ENCODE results near the gene AK3.

Gene AK3

DNA sequence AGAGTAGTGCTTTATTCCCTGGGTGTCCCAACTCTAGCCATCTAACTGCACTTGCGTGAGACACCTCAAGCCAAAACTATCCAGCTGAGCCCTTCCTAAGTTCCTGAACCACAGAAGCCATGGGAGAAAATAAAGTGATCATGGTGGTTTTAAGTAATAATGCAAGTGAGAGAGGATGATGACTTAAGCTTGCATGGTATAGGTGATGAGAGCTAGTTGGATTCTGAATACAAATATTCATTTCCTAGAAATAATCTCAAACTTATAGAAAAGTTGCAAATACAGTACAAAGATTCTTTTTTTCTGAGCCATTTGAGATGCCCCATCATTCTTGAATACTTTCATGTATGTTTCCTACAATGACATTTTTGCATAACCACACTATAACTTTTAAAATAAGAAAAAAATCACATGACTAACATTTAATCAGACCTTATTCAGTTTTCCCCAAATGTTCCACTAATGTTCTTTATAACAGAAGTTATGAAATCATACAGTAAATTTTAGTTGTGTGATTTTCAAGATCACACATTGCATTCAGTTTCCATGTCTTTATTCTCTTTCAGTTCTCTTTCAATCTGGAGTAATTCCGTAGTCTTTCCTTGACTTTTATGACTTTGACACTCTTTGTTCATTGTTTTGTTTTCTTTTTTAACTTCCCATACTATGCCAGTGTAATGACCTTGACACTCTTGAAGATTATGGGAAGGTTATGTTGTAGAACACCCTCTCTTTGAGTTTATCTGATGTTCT is 5.5 kb upstream of the AK3 start:
- DNase-seq = no peak

DNA sequence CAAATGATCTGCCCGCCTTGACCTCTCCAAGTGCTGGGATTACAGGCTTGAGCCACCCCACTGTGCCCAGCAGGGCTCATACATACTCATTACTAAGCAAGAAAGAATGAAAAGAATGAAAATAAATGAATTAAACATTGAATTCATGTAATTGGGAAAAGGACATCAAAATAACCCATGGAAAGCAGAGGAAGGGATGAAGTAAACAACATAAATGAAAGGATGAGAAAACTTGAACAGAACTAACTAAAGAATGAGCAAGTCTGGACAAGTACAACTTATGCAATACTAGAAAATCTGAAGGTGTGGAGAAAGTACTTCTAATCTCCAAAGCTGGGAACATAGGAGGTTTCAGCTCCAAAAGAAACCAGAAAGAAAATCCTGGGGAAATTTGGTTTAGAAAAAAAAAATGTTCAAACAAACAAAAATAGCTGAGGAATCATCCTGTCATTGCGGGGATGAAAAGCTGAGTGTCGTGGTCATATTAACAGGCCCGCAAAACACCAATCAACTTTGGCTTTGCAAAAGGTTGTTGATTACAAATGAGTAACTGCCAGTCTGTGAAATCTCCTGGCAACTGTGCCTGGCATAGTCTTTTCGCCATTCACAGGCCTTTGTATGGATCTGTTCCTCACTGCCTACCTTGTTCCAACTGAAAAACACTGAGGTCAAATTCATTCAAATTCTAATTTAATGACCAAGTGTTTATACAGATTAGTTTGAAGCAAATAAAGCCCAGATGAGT is 2.3 kb upstream of the AK3 start:
- DNase-seq = no peak

DNA sequence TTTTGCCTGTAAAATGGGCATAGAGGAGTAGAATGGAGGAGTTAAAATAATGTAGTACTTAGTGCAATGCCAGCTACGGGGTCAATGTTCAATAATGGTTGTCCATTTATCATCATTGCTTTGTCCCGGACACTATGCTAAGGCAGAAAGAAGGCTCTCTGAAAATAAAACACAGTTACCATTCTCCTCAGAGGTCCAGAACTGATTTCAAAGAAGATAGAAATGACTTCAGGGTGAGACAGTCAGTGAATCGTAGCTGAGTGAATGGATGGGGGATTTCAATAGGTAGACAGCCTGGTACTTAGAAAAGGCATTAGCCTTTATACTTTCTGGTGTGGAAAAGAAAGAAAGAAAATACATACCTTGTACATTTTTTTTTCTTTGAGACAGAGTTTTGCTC is 1.2 kb upstream of the AK3 start:
- no peak for DNase-seq

DNA sequence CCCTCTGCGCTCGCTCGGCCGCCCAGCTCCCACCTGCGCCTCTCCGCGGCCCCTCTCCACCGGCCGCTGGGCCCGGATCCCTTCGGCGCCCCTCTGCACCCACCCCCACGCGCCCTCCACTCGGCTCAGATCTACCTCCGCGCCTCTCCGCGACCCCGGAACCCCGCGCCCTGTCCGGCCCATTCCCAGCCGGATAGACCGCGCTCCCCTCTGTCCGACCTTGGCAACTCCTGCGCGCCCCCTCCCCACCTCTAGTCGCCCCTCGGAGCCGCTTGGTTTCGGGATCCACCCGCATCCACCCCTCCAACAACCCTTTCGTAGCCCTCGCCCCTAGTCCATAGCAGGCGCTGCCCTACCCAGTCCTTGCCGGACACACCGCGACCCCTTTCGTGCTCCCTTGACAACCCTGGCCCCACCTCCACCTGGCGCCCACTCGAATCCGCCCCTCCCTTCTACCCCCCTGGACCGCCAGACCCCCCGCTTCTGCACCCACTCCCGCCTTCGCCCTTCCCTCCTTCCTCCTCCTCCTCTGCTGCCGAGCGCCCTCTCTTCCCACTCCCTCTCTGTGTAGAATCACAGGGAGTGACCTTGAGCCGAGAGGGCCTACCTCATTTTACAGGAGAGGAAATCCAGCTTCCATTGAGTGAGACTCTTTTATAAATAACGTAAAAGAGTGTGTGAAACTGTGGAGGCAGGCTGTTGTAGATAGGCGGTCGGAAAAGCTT is 525 bp upstream of the AK3 start:
- peak in 1 of 4 experiments; percentile 30 for DNase-seq

DNA sequence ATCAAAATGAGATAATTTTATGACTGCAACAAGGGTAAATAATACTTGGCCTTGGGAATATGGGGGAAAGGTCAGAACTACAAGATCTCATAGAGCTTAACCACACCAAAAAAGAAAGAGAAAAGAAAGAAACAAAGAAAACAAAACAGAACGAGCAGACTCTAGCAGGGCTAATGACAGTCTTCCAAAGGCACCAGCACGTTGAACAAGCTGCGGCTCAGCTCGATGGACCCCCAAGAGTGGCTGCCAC is 689 bp downstream of the AK3 start:
- DNase-seq = no peak

DNA sequence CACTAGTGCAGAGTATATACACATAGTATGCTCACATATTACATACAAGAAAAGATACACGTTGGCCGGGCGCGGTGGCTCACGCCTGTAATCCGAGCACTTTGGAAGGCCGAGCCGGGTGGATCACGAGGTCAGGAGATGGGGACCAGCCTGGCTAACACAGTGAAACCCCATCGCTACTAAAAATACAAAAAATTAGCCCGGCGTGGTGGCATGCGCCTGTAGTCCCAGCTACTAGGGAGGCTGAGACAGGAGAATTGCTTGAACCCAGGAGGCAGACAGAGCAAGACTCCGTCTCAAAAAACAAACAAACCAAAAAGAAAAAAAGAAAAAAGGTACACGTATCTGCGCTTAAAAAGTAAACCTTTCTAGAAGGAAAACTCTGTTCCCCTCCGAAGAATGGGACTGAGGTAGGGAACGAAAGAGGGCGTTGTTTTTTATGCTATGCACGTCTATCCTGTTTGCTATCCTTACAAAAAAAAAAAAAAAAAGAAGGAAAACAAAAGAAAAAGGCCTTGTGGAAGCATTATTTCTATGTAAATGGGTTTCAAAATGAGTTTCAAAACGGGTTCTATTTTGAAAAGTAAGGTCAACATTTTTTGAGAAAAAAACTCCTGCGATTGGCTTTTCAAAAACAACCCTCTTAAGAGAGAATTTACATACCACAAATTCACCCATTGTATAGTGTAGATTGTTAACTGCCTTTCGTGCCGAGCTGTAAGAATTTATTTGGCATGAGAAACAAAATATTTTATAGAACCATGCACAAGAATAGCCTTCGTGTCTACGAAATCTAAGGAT is 1.2 kb downstream of the AK3 start:
- no peak for DNase-seq

DNA sequence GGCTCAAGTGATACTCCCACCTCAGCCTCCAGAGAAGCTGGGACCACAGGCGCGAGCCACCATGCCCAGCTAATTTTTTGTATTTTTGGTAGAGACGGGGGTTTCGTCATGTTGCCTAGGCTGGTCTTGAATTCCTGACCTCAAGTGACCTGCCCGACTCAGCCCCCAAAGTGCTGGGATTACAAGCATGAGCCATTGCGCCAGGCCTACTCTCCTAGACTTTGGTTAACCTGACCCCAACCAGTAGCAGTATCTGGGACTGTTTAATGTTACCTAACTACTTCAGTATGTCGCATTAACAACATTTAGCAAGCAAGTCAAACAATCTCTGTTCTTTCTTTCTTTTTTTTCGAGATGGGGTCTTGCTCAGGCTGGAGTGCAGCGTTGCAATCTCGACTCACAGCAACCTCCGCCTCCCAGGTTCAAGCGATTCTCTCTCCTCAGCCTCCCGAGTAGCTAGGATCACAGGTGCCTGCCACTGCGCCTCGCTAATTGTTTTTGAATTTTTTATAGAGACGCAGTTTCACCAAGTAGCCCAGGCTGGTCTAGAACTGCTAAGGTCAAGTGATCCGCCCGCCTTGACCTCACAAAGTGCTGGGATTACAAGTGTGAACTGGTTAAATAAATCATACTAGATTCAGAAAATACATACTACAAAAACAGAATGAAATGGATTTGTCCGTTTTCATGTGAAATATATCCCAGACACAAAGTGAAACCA is 2.0 kb downstream of the AK3 start:
- no peak for DNase-seq

DNA sequence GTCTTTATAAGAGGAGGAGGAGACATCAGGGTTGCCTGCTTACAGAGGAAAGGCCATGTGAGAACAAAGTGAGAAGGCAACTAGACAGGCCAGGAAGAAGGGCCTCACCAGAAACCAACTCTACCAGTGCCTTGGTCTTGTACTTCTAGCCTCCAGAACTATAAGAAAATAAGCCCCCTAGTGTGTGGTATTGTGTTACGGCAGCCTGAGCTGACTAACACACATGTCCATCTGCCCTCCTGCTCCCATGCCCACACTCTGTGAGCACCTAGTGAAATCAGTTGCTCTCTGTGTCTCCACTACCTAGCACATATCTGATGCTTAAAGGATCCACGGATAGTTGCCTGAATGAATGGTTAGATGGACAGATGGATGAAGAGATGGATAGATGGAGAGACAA is 6.9 kb downstream of the AK3 start:
- DNase-seq = no peak

DNA sequence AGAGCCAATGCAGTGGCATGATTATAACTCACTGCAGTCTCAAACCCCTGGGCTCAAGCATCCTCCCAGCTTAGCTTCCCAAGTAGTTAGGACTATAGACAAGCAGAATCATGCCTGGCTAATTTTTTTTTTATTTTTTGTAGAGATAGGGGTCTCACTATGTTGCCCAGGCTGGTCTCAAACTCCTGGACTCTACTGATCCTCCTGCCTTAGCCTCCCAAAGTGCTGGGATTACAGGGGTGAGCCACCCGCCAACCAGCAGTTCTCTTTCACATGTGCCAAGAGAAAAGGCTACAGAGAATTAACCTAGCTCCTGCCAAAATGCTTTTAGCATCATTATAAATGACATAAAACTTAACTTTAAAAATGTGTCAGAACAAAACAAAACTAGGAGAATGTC is 8.1 kb downstream of the AK3 start:
- DNase-seq = no peak

DNA sequence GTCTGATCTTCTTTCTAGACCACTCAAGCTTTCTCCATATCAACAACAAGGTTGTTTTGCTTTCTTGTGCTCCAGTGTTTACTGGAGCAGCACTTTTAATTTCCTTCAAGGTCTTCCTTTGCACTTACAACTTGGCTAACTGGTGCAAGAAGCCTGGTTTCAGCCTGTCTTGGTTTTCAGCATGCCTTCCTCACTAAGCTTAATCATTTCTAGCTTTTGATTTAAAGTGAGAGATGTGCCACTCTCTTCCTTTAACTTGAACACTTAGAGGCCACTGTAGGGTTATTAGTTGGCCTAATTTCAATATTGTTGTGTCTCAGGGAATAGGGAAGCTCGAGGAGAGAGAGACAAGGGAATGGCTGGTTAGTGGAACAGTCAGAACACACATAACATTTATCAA is 13.4 kb downstream of the AK3 start:
- DNase-seq = no peak

DNA sequence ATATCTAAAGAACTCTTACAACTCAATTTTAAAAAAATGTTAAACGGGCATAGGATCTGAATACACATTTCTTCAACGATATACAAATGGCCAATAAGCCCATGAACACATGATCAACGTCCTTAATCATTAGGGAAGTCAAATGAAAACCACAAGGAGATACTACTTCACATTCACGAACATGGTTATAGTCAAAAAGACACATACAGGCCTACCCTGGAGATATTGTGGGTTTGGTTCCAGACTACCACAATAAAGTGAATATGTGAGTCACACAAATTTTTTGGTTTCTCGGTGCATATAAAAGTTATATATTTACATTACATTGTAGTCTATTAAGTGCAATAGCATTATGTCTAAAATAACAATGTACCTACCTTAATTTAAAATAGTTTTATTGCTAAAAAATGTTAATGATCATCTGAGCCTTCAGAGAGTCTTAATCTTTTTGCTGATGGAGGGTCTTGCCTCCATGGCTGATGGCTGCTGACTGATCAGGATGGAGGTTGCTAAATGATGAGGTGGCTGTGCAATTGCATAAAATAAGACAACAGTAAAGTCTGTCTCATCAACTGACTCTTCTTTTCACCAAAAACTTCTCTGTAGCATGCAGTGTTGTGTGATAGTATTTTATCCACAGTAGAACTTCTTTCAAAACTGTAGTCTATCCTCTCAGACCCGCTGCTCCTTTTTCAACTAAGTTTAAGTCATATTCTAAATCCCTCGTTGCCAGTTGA is 15.1 kb downstream of the AK3 start:
- no peak for DNase-seq

DNA sequence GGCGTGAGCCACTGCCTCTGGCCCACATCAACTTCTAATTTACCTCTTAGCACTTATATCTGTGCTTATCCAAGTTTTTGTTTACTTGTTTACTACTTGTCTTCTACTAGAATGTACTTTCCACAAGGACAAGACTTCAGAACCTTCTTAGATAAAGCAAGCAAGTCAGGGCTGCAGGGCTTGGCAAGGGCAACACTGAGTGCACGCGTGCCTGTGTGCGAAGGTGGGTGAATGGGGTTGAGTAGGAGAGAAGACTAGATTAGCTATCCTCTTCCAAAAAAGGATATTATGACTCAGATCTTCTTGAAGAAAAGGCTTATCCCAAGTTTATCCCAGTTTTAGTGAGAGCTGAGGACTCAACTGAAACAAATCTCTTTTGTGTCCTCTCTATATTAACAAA is 19.3 kb downstream of the AK3 start:
- no peak for DNase-seq

DNA sequence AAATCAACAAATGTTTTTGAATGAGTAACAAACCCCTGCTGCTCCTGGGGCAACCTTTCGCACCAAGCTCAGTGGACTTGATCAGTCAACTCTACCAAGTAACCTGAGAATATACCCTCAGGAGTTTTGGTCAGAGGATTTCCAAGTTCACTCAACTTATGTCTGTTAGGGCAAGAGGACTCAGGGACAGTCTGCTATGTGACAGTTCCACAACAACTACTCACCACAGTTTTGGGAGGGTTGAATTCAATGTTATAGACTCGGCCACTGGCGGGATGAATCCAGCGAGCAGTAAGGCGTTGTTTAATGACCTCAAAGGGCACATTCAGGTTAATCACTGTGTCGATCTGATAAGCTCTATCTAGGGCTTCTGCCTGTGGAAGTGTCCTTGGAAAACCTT is 22.1 kb downstream of the AK3 start:
- DNase-seq = no peak

DNA sequence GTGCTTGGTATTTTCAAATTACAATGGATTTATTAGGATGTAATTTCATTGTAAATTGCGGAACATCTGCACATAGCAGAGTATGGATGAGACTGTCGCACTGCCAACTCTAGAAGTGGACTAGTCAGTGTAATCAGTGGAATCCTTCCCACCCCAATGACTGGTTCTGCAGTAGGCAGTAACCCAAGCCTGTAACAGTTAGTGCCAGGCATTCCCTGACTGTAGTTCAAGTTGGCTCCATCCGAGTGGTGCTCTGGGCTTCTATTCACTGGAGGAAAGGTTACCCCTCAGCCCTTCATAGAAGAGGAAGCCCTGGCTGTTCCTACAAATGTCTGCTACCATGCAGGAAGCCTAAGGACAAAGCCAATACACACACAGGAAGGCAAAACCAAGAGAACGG is 23.2 kb downstream of the AK3 start:
- no peak for DNase-seq

DNA sequence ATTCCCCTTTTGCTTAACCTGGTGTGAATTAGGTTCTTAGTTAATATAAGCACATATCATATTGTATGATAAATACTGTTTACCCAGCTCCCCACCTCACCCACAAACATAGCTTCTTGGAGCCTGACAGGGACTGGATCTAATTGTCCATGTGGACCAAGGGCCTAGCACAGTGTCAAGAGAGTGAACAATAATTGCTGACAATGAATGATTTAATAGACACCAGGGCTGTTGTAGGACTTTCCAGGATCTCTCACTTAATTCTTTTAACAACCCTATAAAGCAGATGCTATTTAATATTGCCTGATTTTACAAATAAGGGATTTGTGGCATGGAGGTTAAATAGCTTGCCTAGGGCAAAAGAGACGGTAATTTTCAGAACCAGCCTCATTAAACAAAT is 24.8 kb downstream of the AK3 start:
- no peak for DNase-seq

DNA sequence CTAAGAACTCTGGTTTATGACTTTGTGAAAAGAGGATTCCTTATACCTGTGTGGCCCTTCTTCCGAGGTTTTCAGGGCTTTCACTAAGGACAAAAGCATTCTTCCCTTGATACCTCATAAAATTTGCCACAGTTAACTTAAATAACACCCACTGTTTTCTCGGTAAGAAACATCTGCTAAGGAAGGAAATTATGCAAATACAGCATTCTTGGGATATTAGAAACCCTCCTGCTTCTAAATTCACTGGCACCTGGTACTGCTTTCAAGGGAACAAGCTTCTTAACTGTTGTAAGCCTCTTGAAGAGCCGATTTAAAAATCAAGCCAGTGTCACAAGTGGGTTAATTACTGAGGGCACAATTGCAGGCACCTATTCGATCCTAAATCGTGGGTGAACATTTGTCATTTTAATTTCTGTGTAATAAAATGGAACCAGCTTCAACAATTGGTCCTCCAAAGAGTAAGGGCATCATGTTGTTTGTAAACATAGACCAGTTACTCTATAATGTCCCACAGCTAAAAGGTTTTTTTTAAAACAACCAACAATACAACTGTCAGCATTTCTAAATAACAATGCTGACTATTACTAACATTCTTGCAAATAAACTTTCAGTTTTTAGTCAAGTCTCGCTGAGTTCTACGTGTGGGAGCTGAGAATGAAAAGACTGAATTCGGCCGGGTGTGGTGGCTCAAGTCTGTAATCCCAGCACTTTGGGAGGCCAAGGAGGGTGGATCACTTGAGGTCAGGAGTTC is 26.6 kb downstream of the AK3 start:
- DNase-seq = no peak

DNA sequence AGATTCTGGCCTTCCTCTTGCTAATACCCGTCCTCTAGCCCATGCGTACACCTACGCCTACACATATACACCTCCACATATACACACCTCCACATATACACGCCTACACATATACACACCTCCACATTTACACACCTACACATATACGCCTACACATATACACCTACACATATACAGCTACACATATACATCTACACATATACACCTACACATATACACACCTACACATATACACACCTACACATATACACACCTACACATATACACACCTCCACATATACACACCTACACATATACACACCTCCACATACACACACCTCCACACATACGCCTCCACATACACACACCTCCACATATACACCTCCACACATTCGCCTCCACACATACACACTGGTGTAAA is 27.2 kb downstream of the AK3 start:
- no peak for DNase-seq

DNA sequence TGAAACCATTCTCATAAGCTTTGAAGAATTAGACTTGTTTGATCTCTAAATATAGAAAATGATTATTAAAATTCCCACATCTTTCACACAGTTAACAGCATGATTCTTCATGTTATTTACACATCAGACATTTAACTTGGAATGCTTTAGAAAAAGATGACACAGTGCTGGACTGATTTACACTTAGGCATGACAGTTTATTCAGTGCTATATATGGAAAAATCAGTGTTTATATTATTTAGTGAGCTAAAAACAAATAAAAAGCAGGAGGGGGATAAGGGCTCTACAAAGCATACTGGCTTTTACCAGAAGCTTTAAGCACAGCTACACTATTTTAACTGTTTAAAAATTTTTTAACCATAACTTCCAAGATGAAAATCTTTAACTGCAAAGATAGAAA is 31.6 kb downstream of the AK3 start:
- no peak for DNase-seq

DNA sequence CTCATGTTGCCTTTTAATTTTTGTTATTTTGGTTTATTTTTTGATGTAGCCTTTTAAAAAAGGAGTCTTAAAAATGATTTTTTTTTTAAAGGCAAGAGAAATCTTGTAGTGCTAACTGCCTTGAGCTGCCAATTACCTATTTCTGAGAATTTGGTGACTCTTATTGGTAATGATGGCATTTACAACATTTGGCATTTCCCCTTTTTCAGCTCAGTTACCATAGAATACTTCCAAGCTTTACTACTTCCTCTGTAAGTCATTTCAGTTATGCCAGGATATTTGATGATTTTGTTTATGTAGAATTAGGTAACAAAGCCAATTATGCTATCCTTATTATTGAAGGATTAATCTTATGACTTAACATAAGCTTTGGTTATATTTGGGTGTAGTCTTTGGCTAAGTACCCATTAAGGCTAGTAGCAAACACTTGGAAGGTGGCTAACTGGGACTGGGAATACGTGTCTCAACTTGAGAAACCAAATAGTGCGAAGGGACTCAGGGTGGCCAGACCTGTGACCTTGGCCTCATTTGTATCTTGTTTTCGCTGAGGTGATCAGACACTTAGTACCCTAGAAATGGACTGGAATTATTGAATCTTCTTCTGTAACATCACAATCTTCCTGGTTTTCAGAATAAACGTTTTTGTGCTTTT is 33.9 kb downstream of the AK3 start:
- no peak for DNase-seq

DNA sequence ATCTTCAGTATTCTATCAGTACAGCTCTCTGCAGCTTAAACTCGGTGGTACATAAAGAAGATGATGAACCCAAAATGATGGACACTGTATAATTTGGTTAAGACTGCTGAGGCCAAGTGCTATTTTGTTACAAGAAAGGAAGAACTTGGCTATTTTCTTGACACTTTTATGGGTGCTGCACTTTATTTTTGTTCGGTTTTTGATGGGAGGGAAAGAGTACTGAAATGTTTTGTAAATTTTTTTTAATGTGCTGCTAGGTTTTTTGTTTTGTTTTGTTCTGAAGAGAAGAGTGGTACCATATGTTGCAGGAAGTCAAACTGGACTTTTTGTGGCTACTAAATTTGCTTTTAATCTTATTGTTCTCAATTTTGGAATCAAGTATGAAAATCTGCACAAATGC is 35.0 kb downstream of the AK3 start:
- DNase-seq = no peak

DNA sequence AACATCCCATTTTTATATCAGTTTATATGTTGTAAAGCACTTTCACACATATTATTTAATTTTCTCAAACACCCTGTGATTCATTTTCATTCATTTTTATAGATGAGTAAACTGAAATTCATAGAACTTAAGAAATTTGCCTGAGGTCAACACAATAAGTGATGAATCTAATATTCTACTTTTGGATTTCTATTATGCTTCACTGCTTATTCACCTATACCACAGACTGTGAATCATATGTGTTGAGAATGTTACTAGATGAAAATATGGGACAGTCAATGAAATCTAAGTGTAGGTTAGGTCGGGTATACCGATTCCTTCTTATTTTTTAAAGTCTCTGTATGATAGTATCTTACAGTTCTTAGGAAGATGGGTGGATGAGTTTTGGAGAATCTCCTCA is 36.9 kb downstream of the AK3 start:
- DNase-seq = no peak
